HCT116 (cell line): ENCODE data around the gene ANKRD44. TPM values are rescaled to one million over a fixed set of nuclear protein-coding genes. Genes with fewer than 3 reads are reported as not detected.

ENCODE experiments used
- ATAC-seq: fragments of 200-7000 bp; cut with Tn5 transposase; 2 replicates; pipeline ENCODE4 v1.9.1; 2020; ENCODE audit warnings: mild to moderate bottlenecking, moderate library complexity
- BruUV-seq: library from RNA; stranded (reverse); fragments of 400-500 nt; replicated peaks from 2 replicates; lab custom pipeline; 2021; lab: Mats Ljungman, UMichigan
- CTCF ChIA-PET: fragments of 300-600 bp; sonication (Branson Sonifier 250); formaldehyde crosslinking; loops from one replicate; lab custom pipeline; 2021; ENCODE audit warnings: antibody characterized with exemption; lab: Charles Lee
- POLR2A ChIA-PET: fragments of 300-600, 350-600 bp; sonication (Branson Sonifier 250); formaldehyde crosslinking; loops from one replicate; lab custom pipeline; 2021; ENCODE audit warnings: antibody characterized with exemption; lab: Charles Lee
- RAD21 ChIA-PET, 2 experiments: fragments of 300-600 bp; sonication (Branson Sonifier 250); formaldehyde crosslinking; loops; one replicate each; lab custom pipeline; 2023; ENCODE audit warnings: low total read pairs in 2 of 2; ENCODE audit not compliant: uncharacterized antibody in 2 of 2, unreplicated experiment in 2 of 2, low non-redundant PET in 1 of 2; lab: Charles Lee
- DNase-seq: peaks from one replicate; pipeline ENCODE4 v3.0.0-alpha.2; 2010; ENCODE audit warnings: low read depth, low spot score
- H2AFZ ChIP-seq: fragments of 200-600 bp; shearing (Covaris generic), sonication (generic); 2 replicates; pipeline ENCODE4 v1.6.1; 2017; ENCODE audit warnings: low read depth, mixed run types, mixed read lengths, antibody characterized with exemption, low read length; ENCODE audit not compliant: poor library complexity, severe bottlenecking
- H3K27ac ChIP-seq: 2 replicates; pipeline ENCODE4 v1.5.1; 2012; ENCODE audit warnings: low read depth, low read length
- H3K27me3 ChIP-seq: fragments of 200-600 bp; sonication (generic); 2 replicates; pipeline ENCODE4 v1.6.1; 2016; ENCODE audit warnings: mixed run types, low read length, mixed read lengths; ENCODE audit not compliant: insufficient read depth
- H3K36me3 ChIP-seq, 2 experiments: fragments of 200-500 bp in 1 of 2; fragments of 200-600 bp in 1 of 2; sonication (Bioruptor generic) in 1 of 2; sonication (generic) in 1 of 2; 2 replicates each; pipeline versions ENCODE4 v1.5.1 to v1.6.1; 2014 to 2016; ENCODE audit warnings: low read length in 2 of 2, inconsistent platforms in 1 of 2, mixed read lengths in 1 of 2, mixed run types in 1 of 2; ENCODE audit not compliant: insufficient read depth in 2 of 2, control insufficient read depth in 1 of 2
- H3K4me1 ChIP-seq, 2 experiments: fragments of 200-600 bp in 1 of 2; sonication (generic) in 1 of 2; 2 replicates each; pipeline versions ENCODE4 v1.5.1 to v1.6.1; 2012 to 2017; ENCODE audit warnings: low read length in 2 of 2, inconsistent platforms in 1 of 2, mild to moderate bottlenecking in 1 of 2, mixed read lengths in 1 of 2, mixed run types in 1 of 2, moderate library complexity in 1 of 2; ENCODE audit not compliant: insufficient read depth in 2 of 2, control insufficient read depth in 1 of 2
- H3K4me2 ChIP-seq: fragments of 200-600 bp; sonication (generic); 2 replicates; pipeline ENCODE4 v1.6.1; 2017; ENCODE audit warnings: mixed run types, low read length, mixed read lengths
- H3K4me3 ChIP-seq, 2 experiments: fragments of 200-600 bp in 1 of 2; sonication (generic) in 1 of 2; replicated peaks in 1 of 2; 2 replicates each; pipeline ENCODE4 v1.5.1; 2011 to 2016; ENCODE audit warnings: low read length in 2 of 2, control low read depth in 1 of 2, low read depth in 1 of 2, mild to moderate bottlenecking in 1 of 2, mixed read lengths in 1 of 2, mixed run types in 1 of 2
- H3K79me2 ChIP-seq: fragments of 200-600 bp; sonication (generic); 2 replicates; pipeline ENCODE4 v1.6.1; 2017; ENCODE audit warnings: mild to moderate bottlenecking, mixed run types, low read length, moderate library complexity, mixed read lengths; ENCODE audit not compliant: insufficient read depth
- H3K9ac ChIP-seq: fragments of 200-600 bp; sonication (generic); 2 replicates; pipeline ENCODE4 v1.6.1; 2016; ENCODE audit warnings: low read length, mixed read lengths
- H3K9me2 ChIP-seq: fragments of 200-600 bp; sonication (generic), shearing (Covaris generic); 2 replicates; pipeline ENCODE4 v1.6.1; 2017; ENCODE audit warnings: mixed run types, mild to moderate bottlenecking, moderate library complexity; ENCODE audit not compliant: insufficient read depth
- H3K9me3 ChIP-seq, 2 experiments: fragments of 200-500 bp in 1 of 2; fragments of 200-600 bp in 1 of 2; sonication (Bioruptor generic) in 1 of 2; sonication (generic) in 1 of 2; 2 replicates each; pipeline ENCODE4 v1.6.1; 2014 to 2017; ENCODE audit warnings: low read length in 2 of 2, mixed read lengths in 2 of 2, inconsistent platforms in 1 of 2, low read depth in 1 of 2, mild to moderate bottlenecking in 1 of 2, mixed run types in 1 of 2, moderate library complexity in 1 of 2; ENCODE audit not compliant: control insufficient read depth in 1 of 2, insufficient read depth in 1 of 2
- H4K20me1 ChIP-seq: fragments of 200-600 bp; sonication (generic), shearing (Covaris generic); 2 replicates; pipeline ENCODE4 v1.6.1; 2017; ENCODE audit warnings: mixed run types, mild to moderate bottlenecking, moderate library complexity; ENCODE audit not compliant: insufficient read depth
- FOSL1 ChIP-seq: IDR thresholded peaks from 2 replicates; pipeline ENCODE4 v1.6.1; 2012; ENCODE audit warnings: low read depth
- MAX ChIP-seq: IDR thresholded peaks from 2 replicates; pipeline ENCODE4 v1.6.1; 2012
- SIN3A ChIP-seq: IDR thresholded peaks from 2 replicates; pipeline ENCODE4 v1.6.1; 2012; ENCODE audit warnings: low read depth
- SP1 ChIP-seq: IDR thresholded peaks from 2 replicates; pipeline ENCODE4 v1.6.1; 2012; ENCODE audit warnings: low read depth
- YY1 ChIP-seq: IDR thresholded peaks from 2 replicates; pipeline ENCODE4 v1.6.1; 2011; ENCODE audit warnings: low read length, low read depth, moderate library complexity, mild to moderate bottlenecking; ENCODE audit not compliant: insufficient replicate concordance; ENCODE audit errors: extremely low read depth
- ZFX ChIP-seq: fragments of 450-650 bp; IDR thresholded peaks from 2 replicates; pipeline ENCODE4 v1.6.1; 2017
- intact Hi-C: fragments of 100-400 bp; cut with micrococcal nuclease; formaldehyde crosslinking; loops from 2 replicates; pipeline ENCODE4 v1.10.0; 2022
- total RNA-seq: library from RNA; stranded (reverse); gene quantifications from one replicate; pipeline ENCODE4 v1.2.1, GENCODE V29; 2021; ENCODE audit not compliant: unreplicated experiment

The ANKRD44 gene
- total RNA-seq, 1 experiment from 2014 or later: 2.7 TPM

- Histone ChIP-seq H2AFZ (peak overlapping the region; percentile 72), H3K4me3 (peak overlapping the region; percentile 57 to 66), H3K27ac (peak overlapping the region; percentile 30; the same call in 1 of the 2 replicates), H3K4me1 (peaks cover 9 to 16% of the 10 kb centered on the region in 2 experiments; a peak in 3 of 4 replicates), H3K79me2 (no peaks in the 10 kb centered on the region), H3K36me3 (no peaks in the 10 kb centered on the region), H3K27me3 (no peaks in the 10 kb centered on the region), H3K9me3 (no peaks in the 10 kb centered on the region), H3K9ac (peak overlapping the region; percentile 51), H3K9me2 (no peaks in the 10 kb centered on the region), H4K20me1 (no peaks in the 10 kb centered on the region), H3K4me2 (peak overlapping the region; percentile 91)
- no TSS peak for BruUV-seq
- TF ChIP-seq YY1: no peak
- no peak for TF ChIP-seq MAX
- TF ChIP-seq SIN3A: no peak
- TF ChIP-seq ZFX: peak; percentile 34; the same call in 1 of the 2 replicates
- intact Hi-C loops: no loop called here
- RAD21 ChIA-PET: no interaction called here
- POLR2A ChIA-PET: no interaction called here
- DNase-seq (no peak), ATAC-seq (no peak; the same call in 1 of the 2 replicates)
- CTCF ChIA-PET: interaction anchor here (1.0 kb wide), 1 partner anchor 198 kb away, joined by 3 read pairs; no protein-coding TSS in a partner anchor
These were observed 424 bp upstream of the ANKRD44 start for GRCh38 chr2:197310987-197311420.

GRCh38 chr2:197309691-197310231 lies 819 bp downstream of the ANKRD44 start:
- Histone ChIP-seq H3K4me1 (peaks cover 9 to 16% of the 10 kb centered on the region in 2 experiments; a peak in 3 of 4 replicates), H3K4me2 (peak overlapping the region; percentile 52), H3K4me3 (peak overlapping the region; percentile 21; a peak in 3 of 4 replicates), H3K9me3 (no peaks in the 10 kb centered on the region), H3K79me2 (no peaks in the 10 kb centered on the region), H4K20me1 (no peaks in the 10 kb centered on the region), H3K36me3 (no peaks in the 10 kb centered on the region), H3K9ac (no peak overlapping the region), H2AFZ (no peak overlapping the region), H3K27ac (no peak overlapping the region), H3K9me2 (no peaks in the 10 kb centered on the region), H3K27me3 (no peaks in the 10 kb centered on the region)
- intact Hi-C loops: no loop called here
- CTCF ChIA-PET: no interaction called here
- BruUV-seq: no TSS peak
- POLR2A ChIA-PET: no interaction called here
- RAD21 ChIA-PET: no interaction called here
- no peak for DNase-seq
- ATAC-seq: no peak
- TF ChIP-seq FOSL1: no peak
- no peak for TF ChIP-seq SP1
